ENCODE data around the gene PNMA8C.
"Not testable (repeated sequence)": the region's sequence is repeated elsewhere in the genome, so short reads cannot be mapped to it uniquely, and the experiment has no call there.

DNA sequence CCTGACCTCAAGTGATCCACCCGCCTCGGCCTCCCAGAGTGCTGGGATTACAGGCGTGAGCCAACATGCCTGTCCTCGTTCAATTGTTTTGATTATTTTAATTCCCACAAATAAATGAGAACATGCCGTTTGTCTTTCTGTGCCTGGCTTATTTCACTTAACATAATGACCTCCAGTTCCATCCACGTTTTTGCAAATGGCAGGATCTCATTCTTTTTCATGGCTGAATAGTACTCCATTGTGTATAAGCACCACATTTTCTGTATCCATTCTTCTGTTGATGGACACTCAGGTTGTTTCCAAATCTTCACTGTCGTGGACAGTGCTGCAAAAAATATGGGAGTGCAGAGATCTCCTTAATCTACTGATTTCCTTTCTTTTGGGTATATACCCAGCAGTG, 4.7 kb upstream of the PNMA8C start:
- not testable (repeated sequence) for TF ChIP-seq CTCF (conservative IDR thresholded peaks at IDR 0.05 in 1 of 2, IDR thresholded peaks at IDR 0.05 in 1 of 2; ENCODE audit: extremely low read depth in 1 of 2, insufficient read depth in 1 of 2, low read depth in 1 of 2, low read length in 2 of 2); EZH2 (IDR thresholded peaks at IDR 0.05; ENCODE audit: borderline replicate concordance, low read length)

All from mammary epithelial cell (primary cell).